Right lobe of liver (tissue), 6 donors: ENCODE results near the gene TPO. TPM values are rescaled to one million over a fixed set of nuclear protein-coding genes. Genes with fewer than 3 reads are reported as not detected.

Source experiments
- ATAC-seq, 4 donors: fragments of 200-7000 bp; cut with Tn5 transposase; one replicate each; pipeline ENCODE4 v1.9.1; 2020; ENCODE audit warnings: mild to moderate bottlenecking in 4 of 4, moderate library complexity in 4 of 4
- DNase-seq, 3 donors: peaks; one replicate each; pipeline ENCODE4 v3.0.0-alpha.2; 2020
- H3K27ac ChIP-seq, 3 donors: fragments of 200-600 bp; one replicate each; pipeline ENCODE4 v1.8.0; 2022
- H3K27me3 ChIP-seq, 2 donors: fragments of 200-600 bp; one replicate each; pipeline ENCODE4 v1.8.0; 2022
- H3K36me3 ChIP-seq, 4 donors: fragments of 200-600 bp; sonication (generic) in 1 of 4; one replicate each; pipeline versions ENCODE4 v1.5.1 to v1.8.0; 2017 to 2022; ENCODE audit warnings: control low read depth in 1 of 4
- H3K4me1 ChIP-seq, 4 donors: fragments of 200-600 bp; sonication (generic) in 1 of 4; one replicate each; pipeline versions ENCODE4 v1.5.1 to v1.8.0; 2017 to 2022; ENCODE audit warnings: control low read depth in 1 of 4
- H3K4me3 ChIP-seq, 3 donors: fragments of 200-600 bp; one replicate each; pipeline ENCODE4 v1.8.0; 2022
- H3K9me3 ChIP-seq, 4 donors: fragments of 200-600 bp; sonication (generic) in 1 of 4; one replicate each; pipeline versions ENCODE4 v1.5.1 to v1.8.0; 2017 to 2022; ENCODE audit warnings: control low read depth in 1 of 4
- POLR2A ChIP-seq: fragments of 450-650 bp; IDR thresholded peaks from one replicate; pipeline ENCODE4 v1.6.1; 2017; ENCODE audit warnings: antibody characterized with exemption, mild to moderate bottlenecking
- WGBS: methylation state at CpG from one replicate; pipeline ENCODE4 v1.1.6; 2018; ENCODE audit warnings: low coverage, low lambda C conversion rate; ENCODE audit not compliant: insufficient coverage; ENCODE audit errors: missing lambda C conversion rate; 5-methylcytosine and 5-hydroxymethylcytosine counted together
- intact Hi-C, 2 donors: fragments of 100-400 bp; cut with DNase I; formaldehyde crosslinking; loops; one replicate each; pipeline versions ENCODE4 v1.11.2 to v1.14.1; 2022
- total RNA-seq, 6 experiments: library from RNA; depleted of rRNA in 2 of 6; stranded (reverse); fragments of >200 nt in 2 of 6; fragmentation: NEBNext Ultra II Directional in 3 of 6; extraction: Animal tissue kit (Norgen Biotek cat#: 25700) in 3 of 6; gene quantifications; one replicate each; pipeline versions ENCODE4 v1.1.0 to v1.2.4, GENCODE V29; 2016 to 2023
- TF ChIP-seq, protein P1 (sequence below), 4 donors: fragments of 200-600 bp in 3 of 4; fragments of 450-650 bp in 1 of 4; IDR thresholded peaks; one replicate each; pipeline versions ENCODE4 v1.5.1 to v1.8.0; 2016 to 2022; ENCODE audit warnings: antibody characterized with exemption in 4 of 4, mild to moderate bottlenecking in 2 of 4
- donor health status: DM: no; HTN: yes; CAD: no.
- donor health status: DM: no; HTN: no; CAD: no.
- donor health status: DM: no; HTN: no; CAD: no.
- donor health status: DM: no; HTN: yes; CAD: no.
- donor health status: DM: no; HTN: yes; CAD: no.

Gene TPO
- total RNA-seq, 6 experiments from 2014 or later = not detected

DNA sequence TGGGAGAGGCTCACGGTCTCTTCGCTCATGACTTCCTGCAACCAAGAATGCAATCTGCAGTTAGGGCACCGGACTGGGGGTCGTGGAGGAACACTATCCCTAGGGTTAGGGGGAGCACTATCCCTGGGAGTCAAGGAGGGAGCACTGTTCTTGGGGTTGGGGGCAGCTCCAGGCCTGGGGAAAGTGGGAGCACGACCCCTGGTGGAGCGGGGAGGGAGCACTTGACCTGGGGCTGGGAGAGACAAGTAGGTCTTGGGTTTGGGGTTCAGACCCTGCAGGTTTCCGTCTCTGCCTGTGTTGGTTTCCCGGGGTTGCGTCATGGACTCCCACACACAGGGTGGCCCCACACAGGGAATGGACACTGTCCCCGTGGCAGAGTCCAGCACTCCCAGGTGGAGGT, 133.6 kb downstream of the TPO start:
- intact Hi-C loops = loop anchor here in 1 of 2 donors (5.0 kb wide), 1 partner anchor 695 kb away; no protein-coding TSS in a partner anchor
- H3K36me3 ChIP-seq = no peaks in the 10 kb centered on the region
- ATAC-seq (no peak), DNase-seq (peak in 1 of 3 donors; percentile 44)
- H3K9me3 ChIP-seq = no peaks in the 10 kb centered on the region
- peaks cover 0 to 13% (median 0%) of the 10 kb centered on the region in 4 donors for H3K4me1 ChIP-seq
- H3K27ac ChIP-seq = no peak overlapping the region
- WGBS = 70% methylated on average over 5 of the region's 10 CpGs
- TF ChIP-seq POLR2A = no peak
- TF ChIP-seq, protein P1, sequence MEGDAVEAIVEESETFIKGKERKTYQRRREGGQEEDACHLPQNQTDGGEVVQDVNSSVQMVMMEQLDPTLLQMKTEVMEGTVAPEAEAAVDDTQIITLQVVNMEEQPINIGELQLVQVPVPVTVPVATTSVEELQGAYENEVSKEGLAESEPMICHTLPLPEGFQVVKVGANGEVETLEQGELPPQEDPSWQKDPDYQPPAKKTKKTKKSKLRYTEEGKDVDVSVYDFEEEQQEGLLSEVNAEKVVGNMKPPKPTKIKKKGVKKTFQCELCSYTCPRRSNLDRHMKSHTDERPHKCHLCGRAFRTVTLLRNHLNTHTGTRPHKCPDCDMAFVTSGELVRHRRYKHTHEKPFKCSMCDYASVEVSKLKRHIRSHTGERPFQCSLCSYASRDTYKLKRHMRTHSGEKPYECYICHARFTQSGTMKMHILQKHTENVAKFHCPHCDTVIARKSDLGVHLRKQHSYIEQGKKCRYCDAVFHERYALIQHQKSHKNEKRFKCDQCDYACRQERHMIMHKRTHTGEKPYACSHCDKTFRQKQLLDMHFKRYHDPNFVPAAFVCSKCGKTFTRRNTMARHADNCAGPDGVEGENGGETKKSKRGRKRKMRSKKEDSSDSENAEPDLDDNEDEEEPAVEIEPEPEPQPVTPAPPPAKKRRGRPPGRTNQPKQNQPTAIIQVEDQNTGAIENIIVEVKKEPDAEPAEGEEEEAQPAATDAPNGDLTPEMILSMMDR (IDR thresholded peaks at IDR 0.05) = no peak
- H3K27me3 ChIP-seq = no peaks in the 10 kb centered on the region
- H3K4me3 ChIP-seq = no peak overlapping the region

DNA sequence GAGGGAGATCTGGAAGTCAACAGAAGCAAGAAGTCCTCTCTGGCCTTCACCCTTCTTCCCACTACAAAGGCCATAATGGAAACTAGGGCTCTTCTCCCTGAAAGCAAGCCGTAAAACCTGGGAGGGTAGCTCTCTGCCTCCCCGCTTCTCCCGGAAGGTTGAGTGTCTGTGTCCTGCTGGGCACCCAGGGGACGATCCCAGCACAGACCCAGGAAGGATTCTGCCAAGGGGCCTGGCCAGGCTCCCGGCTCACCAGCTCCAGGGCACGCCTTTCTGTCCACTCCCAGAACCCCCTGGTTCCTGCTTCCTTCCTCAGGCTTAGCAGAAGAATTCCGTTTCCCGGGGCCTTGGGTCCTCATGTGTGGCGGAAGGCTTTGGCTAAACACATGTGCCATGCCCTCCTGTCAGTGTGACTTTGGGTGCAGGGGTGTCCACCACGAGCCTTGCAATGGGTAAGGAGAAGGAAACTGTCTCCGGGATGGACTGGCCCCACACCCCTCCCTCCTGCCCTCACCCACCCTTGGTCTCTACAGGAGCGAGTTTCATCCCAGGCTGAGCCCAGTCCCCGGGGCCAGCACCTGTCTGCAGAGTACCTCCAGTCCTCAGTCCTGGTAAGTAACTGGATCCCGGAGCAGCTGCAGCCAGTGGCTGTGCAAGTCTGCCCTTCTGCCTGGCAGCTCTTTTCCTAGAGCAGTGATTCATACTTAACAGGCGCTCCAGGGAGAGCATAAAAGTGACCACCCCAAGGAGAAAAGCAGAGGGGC, 135.8 kb downstream of the TPO start:
- Histone ChIP-seq H3K27ac (no peak overlapping the region), H3K4me3 (no peak overlapping the region), H3K36me3 (no peaks in the 10 kb centered on the region), H3K9me3 (no peaks in the 10 kb centered on the region), H3K4me1 (peaks cover 0 to 13% (median 0%) of the 10 kb centered on the region in 4 donors), H3K27me3 (no peaks in the 10 kb centered on the region)
- intact Hi-C loops = loop anchor here in 1 of 2 donors (5.0 kb wide), 1 partner anchor 697 kb away; no protein-coding TSS in a partner anchor
- ATAC-seq = no peak
- TF ChIP-seq, protein P1 (IDR thresholded peaks at IDR 0.05) = no peak
- no peak for TF ChIP-seq POLR2A
- WGBS = 75% methylated on average over 4 of the region's 15 CpGs
- no peak for DNase-seq

DNA sequence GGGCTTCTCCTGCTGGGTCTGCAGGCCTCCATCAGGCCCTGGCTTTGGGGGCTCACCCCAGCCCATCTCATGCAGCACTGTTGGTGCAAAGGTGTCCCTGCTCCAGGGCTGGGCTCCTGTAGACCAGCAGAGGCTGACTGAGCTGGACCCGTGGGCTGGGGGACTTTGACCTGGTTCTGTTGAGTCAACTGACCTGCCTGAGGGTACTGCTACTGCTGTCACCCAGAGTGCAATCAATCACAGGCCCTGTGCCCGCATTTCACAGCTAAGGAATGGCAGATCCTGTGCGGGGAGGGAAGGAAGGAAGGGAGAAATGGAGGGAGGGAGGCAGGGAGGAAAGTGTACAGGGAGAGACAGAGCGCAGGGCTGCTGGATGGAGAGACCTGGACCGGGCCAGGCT, 136.8 kb downstream of the TPO start:
- intact Hi-C loops = no loop called here
- ATAC-seq = peak; percentile 82 to 97 (median 92)

DNA sequence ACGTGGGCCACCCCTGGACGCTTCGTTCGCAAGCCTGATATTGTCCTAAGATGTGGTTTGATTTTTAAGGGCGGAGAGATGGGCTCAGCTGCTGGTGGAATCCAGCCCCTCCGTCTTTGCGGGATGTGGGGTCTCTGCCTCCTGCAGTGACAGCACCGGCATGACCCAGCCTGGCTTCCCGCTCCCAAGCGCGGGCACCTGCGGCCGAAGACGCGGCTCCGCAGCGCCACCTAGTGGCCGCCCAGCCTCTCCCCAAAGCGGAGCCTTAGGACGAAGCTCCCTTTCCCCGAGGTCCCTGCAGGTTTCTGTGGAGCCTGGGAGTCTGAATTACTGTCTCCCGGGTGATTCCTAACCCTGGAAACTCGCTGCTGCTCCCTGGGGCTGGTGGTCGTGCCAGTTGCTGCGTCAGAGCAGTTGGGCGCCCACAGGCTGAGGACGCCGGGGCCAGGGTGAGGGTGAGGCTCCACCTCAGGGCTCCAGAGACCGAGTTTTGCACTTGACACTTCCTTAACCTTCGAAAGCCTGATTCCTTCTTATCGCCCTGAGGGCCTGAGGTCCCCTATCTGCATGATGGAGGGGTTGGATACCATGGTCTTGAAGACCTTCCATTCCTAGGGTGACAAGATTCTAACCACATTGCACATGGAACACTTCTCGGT, 137.5 kb downstream of the TPO start:
- TF ChIP-seq, protein P1 (IDR thresholded peaks at IDR 0.05) = peak; percentile 77 to 99 (median 96)
- TF ChIP-seq POLR2A = no peak
- Histone ChIP-seq H3K36me3 (no peaks in the 10 kb centered on the region), H3K9me3 (no peaks in the 10 kb centered on the region), H3K27me3 (no peaks in the 10 kb centered on the region), H3K4me3 (no peak overlapping the region), H3K27ac (no peak overlapping the region), H3K4me1 (peaks cover 0 to 13% (median 0%) of the 10 kb centered on the region in 4 donors)
- ATAC-seq (peak; percentile 83 to 89 (median 88)), DNase-seq (peak; percentile 65 to 74 (median 71))
- WGBS = 14% methylated on average over 16 of the region's 32 CpGs
- intact Hi-C loops = no loop called here

More for the DNA sequence above, 136.8 kb downstream of the TPO start:
- TF ChIP-seq, protein P1 (IDR thresholded peaks at IDR 0.05) = no peak
- no peak for TF ChIP-seq POLR2A
- H3K4me1 ChIP-seq = peaks cover 0 to 13% (median 0%) of the 10 kb centered on the region in 4 donors
- DNase-seq = peak; percentile 68 to 82 (median 79)
- WGBS = 43% methylated on average over 4 of the region's 5 CpGs
- H3K9me3 ChIP-seq = no peaks in the 10 kb centered on the region
- H3K27me3 ChIP-seq = no peaks in the 10 kb centered on the region
- no peak overlapping the region for H3K4me3 ChIP-seq
- H3K27ac ChIP-seq = no peak overlapping the region
- H3K36me3 ChIP-seq = no peaks in the 10 kb centered on the region
